ENCODE results near the gene KRT79.

KRT79 gene

GRCh38 chr12:52849511-52849910 lies 15.4 kb upstream of the KRT79 start:
- no peak for ATAC-seq
- TF ChIP-seq ZFP30 (CRISPR knock-in tag; IDR thresholded peaks at IDR 0.05) (no peak), ARNTL (CRISPR knock-in tag; IDR thresholded peaks at IDR 0.05; ENCODE audit: borderline replicate concordance, low read depth) (no peak)

DNA sequence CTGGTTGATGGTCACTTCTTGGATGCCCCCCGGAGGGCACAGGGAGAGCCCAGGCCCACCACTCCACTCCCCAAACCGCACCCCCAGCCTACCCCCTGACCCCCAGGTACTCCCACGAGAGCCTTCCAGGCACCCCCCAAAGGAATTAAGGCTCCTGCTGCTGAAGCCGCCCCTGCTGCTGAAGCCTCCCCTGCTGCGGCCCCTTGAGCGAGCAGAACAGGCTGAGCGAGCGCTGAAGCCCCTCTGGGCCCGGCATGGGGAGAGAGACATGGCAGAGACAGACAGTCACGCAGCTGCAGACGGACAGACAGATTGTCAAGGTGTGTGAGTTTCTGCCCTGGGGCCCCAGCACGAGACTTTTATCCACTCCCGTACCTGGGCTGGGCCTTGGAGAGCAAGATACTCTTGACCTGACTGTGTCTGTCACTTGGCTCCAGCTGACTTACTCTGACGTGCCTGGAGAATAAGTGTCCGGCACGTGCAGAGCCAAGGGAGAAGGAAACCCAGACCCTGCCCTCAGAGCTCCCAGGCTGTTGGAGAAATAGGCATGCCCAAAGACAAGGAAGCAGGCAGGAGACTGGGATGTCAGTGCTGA lies 14.6 kb upstream of the KRT79 start, which contains the start of gene KRT78:
Gene KRT78 (minus strand): TSS at position 334 of the 595 bp plus-strand sequence. CDS start 64 bp downstream, at position 270.
- TF ChIP-seq TCF4 (CRISPR knock-in tag; IDR thresholded peaks at IDR 0.05; ENCODE audit: borderline replicate concordance), result no peak
- TF ChIP-seq ISL1 (CRISPR knock-in tag; IDR thresholded peaks at IDR 0.05), result no peak
- TF ChIP-seq OSR1 (CRISPR knock-in tag; IDR thresholded peaks at IDR 0.05), result no peak
- no peak for TF ChIP-seq BACH2 (CRISPR knock-in tag; IDR thresholded peaks at IDR 0.05; ENCODE audit: borderline replicate concordance)
- no peak for TF ChIP-seq PATZ1 (CRISPR knock-in tag; IDR thresholded peaks at IDR 0.05; ENCODE audit: borderline replicate concordance)
- no peak for TF ChIP-seq ZNF8 (CRISPR knock-in tag; IDR thresholded peaks at IDR 0.05)
- TF ChIP-seq ZC3H10 (CRISPR knock-in tag; IDR thresholded peaks at IDR 0.05), result no peak
- TF ChIP-seq ZNF565 (CRISPR knock-in tag; conservative IDR thresholded peaks at IDR 0.05; ENCODE audit: low read depth), result no peak
- ATAC-seq, result no peak

DNA sequence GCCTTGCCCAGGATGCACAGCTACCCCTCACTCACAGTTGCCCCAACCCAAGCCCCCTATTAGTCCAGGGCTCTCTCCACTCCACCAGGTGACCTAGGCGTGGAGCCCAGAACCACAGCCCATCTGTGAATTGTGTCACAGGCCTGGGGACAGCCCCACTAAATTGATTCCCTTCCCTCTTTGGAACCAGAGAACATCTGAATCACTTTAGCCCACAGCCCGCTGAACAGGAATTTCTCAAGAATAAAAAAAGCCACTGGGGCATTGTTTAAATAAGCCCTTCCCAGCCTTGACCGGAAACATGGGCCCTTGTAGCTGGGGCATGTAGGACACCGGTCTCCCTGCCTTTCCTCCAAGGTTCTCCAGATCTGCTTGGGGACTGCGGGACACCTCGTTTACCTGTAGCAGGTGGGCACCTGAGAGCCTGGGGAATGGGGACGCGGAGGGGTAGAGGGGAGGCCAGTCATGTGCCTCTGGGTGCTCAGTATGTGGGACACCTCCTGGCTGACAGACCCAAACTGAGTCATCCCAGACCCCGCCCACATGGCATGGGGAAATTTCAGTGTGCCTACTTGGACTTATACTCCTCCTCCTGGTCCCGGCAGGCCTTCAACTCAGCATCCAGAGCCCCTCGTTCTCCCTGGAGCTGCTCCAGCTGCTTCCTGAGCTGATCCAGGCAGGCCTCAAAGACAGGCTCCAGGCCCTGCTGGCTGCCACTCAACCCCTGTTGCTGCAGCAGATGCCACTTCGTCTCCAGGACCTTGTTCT lies 13.4 kb upstream of the KRT79 start:
- TF ChIP-seq TCF4 (CRISPR knock-in tag; IDR thresholded peaks at IDR 0.05; ENCODE audit: borderline replicate concordance) (no peak), PPARA (CRISPR knock-in tag; IDR thresholded peaks at IDR 0.05; ENCODE audit: borderline replicate concordance) (no peak), BACH2 (CRISPR knock-in tag; IDR thresholded peaks at IDR 0.05; ENCODE audit: borderline replicate concordance) (no peak), GLIS3 (CRISPR knock-in tag; IDR thresholded peaks at IDR 0.05) (no peak), ZNF70 (CRISPR knock-in tag; IDR thresholded peaks at IDR 0.05) (no peak), ZNF565 (CRISPR knock-in tag; conservative IDR thresholded peaks at IDR 0.05; ENCODE audit: low read depth) (no peak), CSDC2 (CRISPR knock-in tag; IDR thresholded peaks at IDR 0.05) (no peak), RARB (CRISPR knock-in tag; IDR thresholded peaks at IDR 0.05) (no peak), ZC3H10 (CRISPR knock-in tag; IDR thresholded peaks at IDR 0.05) (no peak), ISL1 (CRISPR knock-in tag; IDR thresholded peaks at IDR 0.05) (no peak), ZFP30 (CRISPR knock-in tag; IDR thresholded peaks at IDR 0.05) (no peak), ESRRG (CRISPR knock-in tag; IDR thresholded peaks at IDR 0.05) (no peak), TOX (CRISPR knock-in tag; IDR thresholded peaks at IDR 0.05; ENCODE audit: borderline replicate concordance) (no peak)
- TF ChIP-seq, protein P1, sequence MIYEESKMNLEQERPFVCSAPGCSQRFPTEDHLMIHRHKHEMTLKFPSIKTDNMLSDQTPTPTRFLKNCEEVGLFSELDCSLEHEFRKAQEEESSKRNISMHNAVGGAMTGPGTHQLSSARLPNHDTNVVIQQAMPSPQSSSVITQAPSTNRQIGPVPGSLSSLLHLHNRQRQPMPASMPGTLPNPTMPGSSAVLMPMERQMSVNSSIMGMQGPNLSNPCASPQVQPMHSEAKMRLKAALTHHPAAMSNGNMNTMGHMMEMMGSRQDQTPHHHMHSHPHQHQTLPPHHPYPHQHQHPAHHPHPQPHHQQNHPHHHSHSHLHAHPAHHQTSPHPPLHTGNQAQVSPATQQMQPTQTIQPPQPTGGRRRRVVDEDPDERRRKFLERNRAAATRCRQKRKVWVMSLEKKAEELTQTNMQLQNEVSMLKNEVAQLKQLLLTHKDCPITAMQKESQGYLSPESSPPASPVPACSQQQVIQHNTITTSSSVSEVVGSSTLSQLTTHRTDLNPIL (CRISPR knock-in tag; IDR thresholded peaks at IDR 0.05; ENCODE audit: low read depth), result no peak
- TF ChIP-seq, protein P2, sequence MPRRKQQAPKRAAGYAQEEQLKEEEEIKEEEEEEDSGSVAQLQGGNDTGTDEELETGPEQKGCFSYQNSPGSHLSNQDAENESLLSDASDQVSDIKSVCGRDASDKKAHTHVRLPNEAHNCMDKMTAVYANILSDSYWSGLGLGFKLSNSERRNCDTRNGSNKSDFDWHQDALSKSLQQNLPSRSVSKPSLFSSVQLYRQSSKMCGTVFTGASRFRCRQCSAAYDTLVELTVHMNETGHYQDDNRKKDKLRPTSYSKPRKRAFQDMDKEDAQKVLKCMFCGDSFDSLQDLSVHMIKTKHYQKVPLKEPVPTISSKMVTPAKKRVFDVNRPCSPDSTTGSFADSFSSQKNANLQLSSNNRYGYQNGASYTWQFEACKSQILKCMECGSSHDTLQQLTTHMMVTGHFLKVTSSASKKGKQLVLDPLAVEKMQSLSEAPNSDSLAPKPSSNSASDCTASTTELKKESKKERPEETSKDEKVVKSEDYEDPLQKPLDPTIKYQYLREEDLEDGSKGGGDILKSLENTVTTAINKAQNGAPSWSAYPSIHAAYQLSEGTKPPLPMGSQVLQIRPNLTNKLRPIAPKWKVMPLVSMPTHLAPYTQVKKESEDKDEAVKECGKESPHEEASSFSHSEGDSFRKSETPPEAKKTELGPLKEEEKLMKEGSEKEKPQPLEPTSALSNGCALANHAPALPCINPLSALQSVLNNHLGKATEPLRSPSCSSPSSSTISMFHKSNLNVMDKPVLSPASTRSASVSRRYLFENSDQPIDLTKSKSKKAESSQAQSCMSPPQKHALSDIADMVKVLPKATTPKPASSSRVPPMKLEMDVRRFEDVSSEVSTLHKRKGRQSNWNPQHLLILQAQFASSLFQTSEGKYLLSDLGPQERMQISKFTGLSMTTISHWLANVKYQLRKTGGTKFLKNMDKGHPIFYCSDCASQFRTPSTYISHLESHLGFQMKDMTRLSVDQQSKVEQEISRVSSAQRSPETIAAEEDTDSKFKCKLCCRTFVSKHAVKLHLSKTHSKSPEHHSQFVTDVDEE (CRISPR knock-in tag; IDR thresholded peaks at IDR 0.05), result no peak
- no peak; the same call in 2 of the 3 replicates for ATAC-seq

DNA sequence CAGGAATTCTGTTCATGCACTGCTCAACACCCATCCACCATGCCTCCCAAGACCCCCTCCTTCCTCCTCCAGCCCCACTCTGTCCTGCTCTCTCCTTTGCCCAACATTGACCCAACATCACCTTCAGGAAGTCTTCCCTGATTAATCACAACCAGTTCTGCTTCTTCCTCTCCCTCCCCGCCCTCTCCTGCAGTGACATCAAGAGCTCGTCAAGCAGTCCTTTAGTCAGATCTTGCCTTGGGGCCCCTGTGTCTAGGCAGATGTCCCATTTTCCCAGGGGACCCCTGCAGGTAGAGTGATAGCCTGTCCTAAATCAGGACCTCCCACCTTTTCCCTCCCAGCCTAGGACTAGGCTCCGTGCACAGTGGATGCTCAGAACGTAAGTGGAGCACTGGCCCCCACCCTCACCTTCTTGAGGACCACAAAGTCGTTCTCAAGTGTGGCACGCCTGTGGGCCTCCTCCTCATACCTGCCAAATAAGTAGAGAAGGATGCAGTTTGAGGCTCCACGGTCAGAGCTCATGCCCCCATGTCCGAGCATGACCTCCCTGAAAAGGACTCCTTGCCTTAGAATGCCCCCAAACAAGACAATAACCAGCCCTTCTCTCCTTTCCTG lies 12.4 kb upstream of the KRT79 start:
- no peak for ATAC-seq
- no peak for TF ChIP-seq ZC3H10 (CRISPR knock-in tag; IDR thresholded peaks at IDR 0.05)
- no peak for TF ChIP-seq TCF4 (CRISPR knock-in tag; IDR thresholded peaks at IDR 0.05; ENCODE audit: borderline replicate concordance)
- no peak for TF ChIP-seq ZNF8 (CRISPR knock-in tag; IDR thresholded peaks at IDR 0.05)
- no peak for TF ChIP-seq BACH2 (CRISPR knock-in tag; IDR thresholded peaks at IDR 0.05; ENCODE audit: borderline replicate concordance)
- TF ChIP-seq, protein P2 (CRISPR knock-in tag; IDR thresholded peaks at IDR 0.05), result no peak
- TF ChIP-seq ZFP3 (CRISPR knock-in tag; IDR thresholded peaks at IDR 0.05), result no peak
- TF ChIP-seq, protein P3, sequence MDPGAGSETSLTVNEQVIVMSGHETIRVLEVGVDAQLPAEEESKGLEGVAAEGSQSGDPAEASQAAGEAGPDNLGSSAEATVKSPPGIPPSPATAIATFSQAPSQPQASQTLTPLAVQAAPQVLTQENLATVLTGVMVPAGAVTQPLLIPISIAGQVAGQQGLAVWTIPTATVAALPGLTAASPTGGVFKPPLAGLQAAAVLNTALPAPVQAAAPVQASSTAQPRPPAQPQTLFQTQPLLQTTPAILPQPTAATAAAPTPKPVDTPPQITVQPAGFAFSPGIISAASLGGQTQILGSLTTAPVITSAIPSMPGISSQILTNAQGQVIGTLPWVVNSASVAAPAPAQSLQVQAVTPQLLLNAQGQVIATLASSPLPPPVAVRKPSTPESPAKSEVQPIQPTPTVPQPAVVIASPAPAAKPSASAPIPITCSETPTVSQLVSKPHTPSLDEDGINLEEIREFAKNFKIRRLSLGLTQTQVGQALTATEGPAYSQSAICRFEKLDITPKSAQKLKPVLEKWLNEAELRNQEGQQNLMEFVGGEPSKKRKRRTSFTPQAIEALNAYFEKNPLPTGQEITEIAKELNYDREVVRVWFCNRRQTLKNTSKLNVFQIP (CRISPR knock-in tag; IDR thresholded peaks at IDR 0.05; ENCODE audit: borderline replicate concordance, low read depth), result no peak
- no peak for TF ChIP-seq PATZ1 (CRISPR knock-in tag; IDR thresholded peaks at IDR 0.05; ENCODE audit: borderline replicate concordance)
- TF ChIP-seq ISL1 (CRISPR knock-in tag; IDR thresholded peaks at IDR 0.05), result no peak

All from SK-N-SH treated with all-trans-retinoic acid at 6 μM for 48 hours (cell line).